ENCODE measurements around the gene CDH20.
"Not testable (repeated sequence)": the region's sequence is repeated elsewhere in the genome, so short reads cannot be mapped to it uniquely, and the experiment has no call there.

Gene CDH20

GRCh38 chr18:61350578-61350977, 17.3 kb downstream of the CDH20 start:
- DNase-seq, result no peak

GRCh38 chr18:61352059-61352458, 18.8 kb downstream of the CDH20 start:
- no peak for DNase-seq

GRCh38 chr18:61352611-61353010, 19.4 kb downstream of the CDH20 start:
- DNase-seq, result no peak

- no peak for DNase-seq
These were observed 27.5 kb downstream of the CDH20 start for GRCh38 chr18:61360404-61361383.

- DNase-seq, result no peak
These were observed 29.3 kb downstream of the CDH20 start for GRCh38 chr18:61362511-61362910.

GRCh38 chr18:61364953-61365352, 31.7 kb downstream of the CDH20 start:
- DNase-seq, result no peak

- DNase-seq, result no peak
These were observed 34.8 kb downstream of the CDH20 start for GRCh38 chr18:61368001-61368400.

- DNase-seq, result not testable (repeated sequence)
These were observed 36.4 kb downstream of the CDH20 start for GRCh38 chr18:61369671-61370070.

- DNase-seq, result no peak
These were observed 37.9 kb downstream of the CDH20 start for GRCh38 chr18:61371111-61371510.

- no peak for DNase-seq
These were observed 46.6 kb downstream of the CDH20 start for GRCh38 chr18:61379827-61380226.

- DNase-seq, result no peak
These were observed 54.8 kb downstream of the CDH20 start for GRCh38 chr18:61388010-61388409.

GRCh38 chr18:61394983-61395382, 61.8 kb downstream of the CDH20 start:
- no peak for DNase-seq

GRCh38 chr18:61397222-61397621, 64.0 kb downstream of the CDH20 start:
- DNase-seq, result no peak

- no peak for DNase-seq
These were observed 65.9 kb downstream of the CDH20 start for GRCh38 chr18:61398961-61399705.

- DNase-seq, result no peak
These were observed 66.9 kb downstream of the CDH20 start for GRCh38 chr18:61400016-61400635.

- DNase-seq, result no peak
These were observed 67.5 kb downstream of the CDH20 start for GRCh38 chr18:61400716-61401115.

GRCh38 chr18:61402726-61403125, 69.5 kb downstream of the CDH20 start:
- no peak for DNase-seq

GRCh38 chr18:61413396-61413795, 80.2 kb downstream of the CDH20 start:
- DNase-seq, result no peak

- DNase-seq, result no peak
These were observed 80.9 kb downstream of the CDH20 start for GRCh38 chr18:61414086-61414485.

- no peak for DNase-seq
These were observed 86.5 kb downstream of the CDH20 start for GRCh38 chr18:61419763-61420162.

GRCh38 chr18:61420218-61420885, 87.1 kb downstream of the CDH20 start:
- no peak for DNase-seq

- DNase-seq, result no peak
These were observed 93.3 kb downstream of the CDH20 start for GRCh38 chr18:61426492-61427053.

- DNase-seq, result no peak
These were observed 95.0 kb downstream of the CDH20 start for GRCh38 chr18:61428266-61428665.

All from NCI-H446 treated with DMSO at 0.1 percent for 48 hours (cell line).